Tibial nerve (tissue), 4 donors: ENCODE results near the gene SPAG17. TPM values are rescaled to one million over a fixed set of nuclear protein-coding genes. Genes with fewer than 3 reads are reported as not detected.

Experiments used
- DNase-seq, 2 donors: peaks; one replicate each; pipeline ENCODE4 v3.0.0-alpha.2; 2019; ENCODE audit warnings: low spot score in 2 of 2
- H3K27ac ChIP-seq, 4 donors: fragments of 200-600 bp; sonication (generic) in 3 of 4; one replicate each; pipeline ENCODE4 v1.5.1; 2017 to 2019; ENCODE audit warnings: mild to moderate bottlenecking in 1 of 4
- H3K27me3 ChIP-seq, 2 donors: fragments of 200-600 bp; sonication (generic) in 1 of 2; one replicate each; pipeline versions ENCODE4 v1.5.1 to v1.6.0; 2017 to 2019
- H3K36me3 ChIP-seq, 3 donors: fragments of 200-600 bp; sonication (generic); one replicate each; pipeline ENCODE4 v1.5.1; 2018 to 2019
- H3K4me1 ChIP-seq, 4 donors: fragments of 200-600 bp; sonication (generic) in 3 of 4; one replicate each; pipeline ENCODE4 v1.5.1; 2017 to 2019
- H3K4me3 ChIP-seq, 4 donors: fragments of 200-600 bp; sonication (generic) in 3 of 4; one replicate each; pipeline ENCODE4 v1.5.1; 2017 to 2019; ENCODE audit warnings: mild to moderate bottlenecking in 1 of 4, moderate library complexity in 1 of 4
- H3K9me3 ChIP-seq, 4 donors: fragments of 200-600 bp; sonication (generic) in 3 of 4; one replicate each; pipeline ENCODE4 v1.5.1; 2017 to 2019
- CTCF ChIP-seq, 5 experiments: fragments of 200-600 bp in 3 of 5; fragments of 450-650 bp in 2 of 5; sonication (generic) in 3 of 5; IDR thresholded peaks; one replicate each; pipeline ENCODE4 v1.5.1; 2016 to 2019; ENCODE audit warnings: antibody characterized with exemption in 5 of 5, mild to moderate bottlenecking in 3 of 5, moderate library complexity in 2 of 5
- EP300 ChIP-seq, 2 donors: sonication (generic); formaldehyde crosslinking; IDR thresholded peaks; one replicate each; pipeline ENCODE4 v1.6.1; 2017; ENCODE audit warnings: antibody characterized with exemption in 2 of 2, mild to moderate bottlenecking in 1 of 2
- POLR2A ChIP-seq, 2 donors: fragments of 450-650 bp; IDR thresholded peaks; one replicate each; pipeline ENCODE4 v1.6.1; 2017; ENCODE audit warnings: antibody characterized with exemption in 2 of 2, mild to moderate bottlenecking in 2 of 2, moderate library complexity in 2 of 2
- WGBS, 2 donors: methylation state at CpG; one replicate each; pipeline ENCODE4 v1.1.5; 2018; 5-methylcytosine and 5-hydroxymethylcytosine counted together
- total RNA-seq, 4 donors: library from RNA; depleted of rRNA; stranded (reverse); fragments of >200 nt; gene quantifications; one replicate each; pipeline ENCODE4 v1.1.0, GENCODE V29; 2016

SPAG17 gene
- total RNA-seq, 4 donors from 2014 or later = under 0.01 to 4.2 (median 1.2) TPM

GRCh38 chr1:118214866-118215265 lies 29.8 kb upstream of the SPAG17 start:
- DNase-seq = no peak
- H3K4me3 ChIP-seq = no peak overlapping the region
- no peaks in the 10 kb centered on the region for H3K4me1 ChIP-seq
- WGBS, 2 donors = 91 to 93% methylated on average over 2 of the region's 2 CpGs
- no peaks in the 10 kb centered on the region for H3K36me3 ChIP-seq
- no peaks in the 10 kb centered on the region for H3K27me3 ChIP-seq
- no peak for TF ChIP-seq EP300 (IDR thresholded peaks at IDR 0.05)
- no peak for TF ChIP-seq POLR2A (IDR thresholded peaks at IDR 0.05)
- no peak for TF ChIP-seq CTCF (IDR thresholded peaks at IDR 0.05)
- peaks cover 0 to 5% (median 0%) of the 10 kb centered on the region in 4 donors for H3K9me3 ChIP-seq
- H3K27ac ChIP-seq = no peak overlapping the region

DNA sequence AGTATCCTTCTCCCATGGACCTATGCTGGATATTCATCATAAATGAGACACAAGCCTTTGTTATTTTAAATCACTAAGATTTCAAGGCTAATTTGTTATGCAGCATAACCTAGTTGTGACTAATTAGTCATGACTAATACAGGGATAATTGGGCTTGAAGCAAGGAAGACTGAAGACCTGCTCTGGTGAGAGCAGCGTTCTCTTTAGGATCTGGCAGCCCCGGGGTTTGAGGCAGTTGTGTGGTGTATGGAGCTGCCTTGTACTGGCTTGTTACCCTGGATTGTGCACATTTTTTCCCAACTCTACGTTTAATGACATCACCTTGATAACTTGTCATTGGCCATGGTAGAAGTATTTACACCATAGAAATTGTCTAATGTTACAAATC lies 25.7 kb upstream of the SPAG17 start:
- no peaks in the 10 kb centered on the region for H3K36me3 ChIP-seq
- peaks cover 0 to 5% (median 0%) of the 10 kb centered on the region in 4 donors for H3K9me3 ChIP-seq
- no peak overlapping the region for H3K27ac ChIP-seq
- no peak for TF ChIP-seq EP300 (IDR thresholded peaks at IDR 0.05)
- no peak for TF ChIP-seq CTCF (IDR thresholded peaks at IDR 0.05)
- no peak for TF ChIP-seq POLR2A (IDR thresholded peaks at IDR 0.05)
- H3K4me3 ChIP-seq = no peak overlapping the region
- peaks cover 0 to 4% (median 0%) of the 10 kb centered on the region in 4 donors for H3K4me1 ChIP-seq
- H3K27me3 ChIP-seq = no peaks in the 10 kb centered on the region
- no peak for DNase-seq
- 76 to 79% methylated on average over 3 of the region's 3 CpGs for WGBS, 2 donors

DNA sequence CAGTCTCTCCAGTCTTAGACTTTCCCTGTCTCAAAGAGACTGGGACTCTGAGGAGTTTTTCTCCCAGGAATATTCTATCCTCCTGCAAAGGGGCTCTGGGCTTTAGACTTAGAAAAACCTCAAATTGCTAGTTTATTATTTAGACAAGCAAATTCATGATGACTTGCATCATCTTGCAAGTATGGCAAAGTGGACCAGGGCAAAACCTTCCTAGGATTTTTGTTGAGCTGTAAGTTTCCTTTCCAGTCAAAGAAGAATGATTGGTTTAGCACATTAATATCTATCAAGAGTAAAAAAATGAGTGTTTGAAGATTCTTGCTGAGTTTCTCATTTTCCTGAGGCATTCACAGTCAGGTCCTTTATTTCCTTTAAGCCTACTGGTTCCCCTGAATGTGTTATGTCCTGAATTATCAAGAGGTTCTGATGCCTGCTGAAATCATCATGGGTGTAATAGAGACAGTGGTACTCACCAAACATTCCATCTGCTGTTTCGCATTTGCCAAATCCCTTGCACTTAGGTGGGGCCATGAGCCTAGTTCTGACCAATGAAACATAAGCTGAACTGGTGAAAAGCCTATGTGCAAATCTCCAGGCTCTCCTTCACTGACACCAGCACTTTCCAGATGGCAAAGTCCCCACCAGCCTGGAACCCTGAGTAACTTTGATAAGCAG lies 25.2 kb upstream of the SPAG17 start:
- peaks cover 0 to 4% (median 0%) of the 10 kb centered on the region in 4 donors for H3K4me1 ChIP-seq
- WGBS, 2 donors = 100% methylated on average over 1 of the region's 1 CpG
- TF ChIP-seq CTCF (IDR thresholded peaks at IDR 0.05) (no peak), POLR2A (IDR thresholded peaks at IDR 0.05) (no peak), EP300 (IDR thresholded peaks at IDR 0.05) (no peak)
- H3K27ac ChIP-seq = no peak overlapping the region
- H3K4me3 ChIP-seq = no peak overlapping the region
- no peaks in the 10 kb centered on the region for H3K36me3 ChIP-seq
- no peaks in the 10 kb centered on the region for H3K27me3 ChIP-seq
- H3K9me3 ChIP-seq = peaks cover 0 to 5% (median 0%) of the 10 kb centered on the region in 4 donors
- DNase-seq = no peak

GRCh38 chr1:118209648-118210047 lies 24.6 kb upstream of the SPAG17 start:
- Histone ChIP-seq H3K27ac (no peak overlapping the region), H3K27me3 (no peaks in the 10 kb centered on the region), H3K4me1 (peaks cover 0 to 4% (median 0%) of the 10 kb centered on the region in 4 donors), H3K9me3 (peaks cover 0 to 5% (median 0%) of the 10 kb centered on the region in 4 donors), H3K4me3 (no peak overlapping the region), H3K36me3 (no peaks in the 10 kb centered on the region)
- no peak for TF ChIP-seq EP300 (IDR thresholded peaks at IDR 0.05)
- no peak for TF ChIP-seq POLR2A (IDR thresholded peaks at IDR 0.05)
- TF ChIP-seq CTCF (IDR thresholded peaks at IDR 0.05) = no peak
- 83 to 91% methylated on average over 6 of the region's 6 CpGs for WGBS, 2 donors
- no peak for DNase-seq

- no peak overlapping the region for H3K4me3 ChIP-seq
- H3K36me3 ChIP-seq = no peaks in the 10 kb centered on the region
- no peak for DNase-seq
- TF ChIP-seq CTCF (IDR thresholded peaks at IDR 0.05) (no peak), POLR2A (IDR thresholded peaks at IDR 0.05) (no peak), EP300 (IDR thresholded peaks at IDR 0.05) (no peak)
- no peaks in the 10 kb centered on the region for H3K9me3 ChIP-seq
- peaks cover 0 to 4% (median 0%) of the 10 kb centered on the region in 4 donors for H3K4me1 ChIP-seq
- H3K27me3 ChIP-seq = no peaks in the 10 kb centered on the region
- H3K27ac ChIP-seq = no peak overlapping the region
Observed at GRCh38 chr1:118206966-118207365, 21.9 kb upstream of the SPAG17 start.
